GM06990 (cell line): ENCODE measurements around the gene PIP.
"Not testable (repeated sequence)": the region's sequence is repeated elsewhere in the genome, so short reads cannot be mapped to it uniquely, and the experiment has no call there.

ENCODE experiments used
- DNase-seq: peaks from one replicate; pipeline ENCODE4 v3.0.0-alpha.2; 2011; ENCODE audit not compliant: insufficient read length; ENCODE audit errors: extremely low read depth
- H3K27me3 ChIP-seq: replicated peaks from 2 replicates; pipeline ENCODE4 v1.6.0; 2011; ENCODE audit warnings: low read length; ENCODE audit not compliant: control insufficient read depth, insufficient read depth
- H3K36me3 ChIP-seq: 2 replicates; pipeline ENCODE4 v1.5.1; 2011; ENCODE audit warnings: low read length; ENCODE audit not compliant: control insufficient read depth, insufficient read depth
- H3K4me3 ChIP-seq: replicated peaks from 2 replicates; pipeline ENCODE4 v1.5.1; 2011; ENCODE audit warnings: low read depth, mild to moderate bottlenecking, control low read depth, low read length
- TF ChIP-seq, protein P1 (sequence below): IDR thresholded peaks from 2 replicates; pipeline ENCODE4 v1.5.1; 2011; ENCODE audit warnings: low read length, control low read depth, mild to moderate bottlenecking, inconsistent platforms; ENCODE audit not compliant: insufficient read depth, poor library complexity, severe bottlenecking

The PIP gene

DNA sequence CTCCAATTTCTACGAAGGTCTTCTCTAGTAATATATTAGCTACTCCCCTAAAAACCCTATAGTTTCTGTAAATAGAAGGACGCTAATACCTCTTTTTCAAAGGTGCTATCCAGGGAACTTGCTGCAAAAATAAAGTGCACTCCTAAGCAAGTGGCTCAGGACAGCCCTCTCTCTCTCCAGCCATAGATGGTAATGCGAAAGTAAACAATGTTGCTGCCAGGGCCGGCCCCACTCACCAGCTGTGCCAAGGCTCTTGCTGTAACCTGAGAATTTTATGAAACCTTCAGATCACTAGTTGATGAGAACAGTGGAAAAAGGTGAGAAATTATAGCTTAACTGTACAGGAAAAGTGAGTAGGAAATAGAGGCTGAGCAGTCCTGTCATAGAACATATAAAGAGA, 40.5 kb downstream of the PIP start:
- H3K36me3 ChIP-seq, result no peaks in the 10 kb centered on the region
- no peak for DNase-seq
- H3K27me3 ChIP-seq, result no peaks in the 10 kb centered on the region
- no peak overlapping the region for H3K4me3 ChIP-seq
- TF ChIP-seq, protein P1, sequence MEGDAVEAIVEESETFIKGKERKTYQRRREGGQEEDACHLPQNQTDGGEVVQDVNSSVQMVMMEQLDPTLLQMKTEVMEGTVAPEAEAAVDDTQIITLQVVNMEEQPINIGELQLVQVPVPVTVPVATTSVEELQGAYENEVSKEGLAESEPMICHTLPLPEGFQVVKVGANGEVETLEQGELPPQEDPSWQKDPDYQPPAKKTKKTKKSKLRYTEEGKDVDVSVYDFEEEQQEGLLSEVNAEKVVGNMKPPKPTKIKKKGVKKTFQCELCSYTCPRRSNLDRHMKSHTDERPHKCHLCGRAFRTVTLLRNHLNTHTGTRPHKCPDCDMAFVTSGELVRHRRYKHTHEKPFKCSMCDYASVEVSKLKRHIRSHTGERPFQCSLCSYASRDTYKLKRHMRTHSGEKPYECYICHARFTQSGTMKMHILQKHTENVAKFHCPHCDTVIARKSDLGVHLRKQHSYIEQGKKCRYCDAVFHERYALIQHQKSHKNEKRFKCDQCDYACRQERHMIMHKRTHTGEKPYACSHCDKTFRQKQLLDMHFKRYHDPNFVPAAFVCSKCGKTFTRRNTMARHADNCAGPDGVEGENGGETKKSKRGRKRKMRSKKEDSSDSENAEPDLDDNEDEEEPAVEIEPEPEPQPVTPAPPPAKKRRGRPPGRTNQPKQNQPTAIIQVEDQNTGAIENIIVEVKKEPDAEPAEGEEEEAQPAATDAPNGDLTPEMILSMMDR, result no peak

DNA sequence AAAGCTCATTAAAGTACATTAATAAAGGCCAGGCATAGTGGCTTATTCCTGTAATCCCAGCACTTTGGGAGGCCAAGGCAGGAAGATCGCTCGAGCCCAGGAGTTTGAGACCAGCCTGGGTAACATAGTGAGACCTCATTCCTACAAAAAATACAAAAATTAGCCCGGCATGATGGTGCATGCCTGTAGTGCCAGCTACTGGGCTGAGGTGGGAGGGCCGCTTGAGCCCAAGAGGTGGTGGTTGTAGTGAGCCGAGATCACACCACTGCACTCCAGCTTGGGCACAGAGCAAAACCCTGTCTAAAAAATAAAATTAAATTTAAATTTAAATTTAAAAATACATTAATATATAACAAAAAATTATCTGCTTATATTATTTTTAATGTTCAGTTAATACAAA, 44.3 kb downstream of the PIP start:
- no peak for DNase-seq
- TF ChIP-seq, protein P1, result no peak
- Histone ChIP-seq H3K36me3 (no peaks in the 10 kb centered on the region), H3K27me3 (no peaks in the 10 kb centered on the region), H3K4me3 (no peak overlapping the region)

DNA sequence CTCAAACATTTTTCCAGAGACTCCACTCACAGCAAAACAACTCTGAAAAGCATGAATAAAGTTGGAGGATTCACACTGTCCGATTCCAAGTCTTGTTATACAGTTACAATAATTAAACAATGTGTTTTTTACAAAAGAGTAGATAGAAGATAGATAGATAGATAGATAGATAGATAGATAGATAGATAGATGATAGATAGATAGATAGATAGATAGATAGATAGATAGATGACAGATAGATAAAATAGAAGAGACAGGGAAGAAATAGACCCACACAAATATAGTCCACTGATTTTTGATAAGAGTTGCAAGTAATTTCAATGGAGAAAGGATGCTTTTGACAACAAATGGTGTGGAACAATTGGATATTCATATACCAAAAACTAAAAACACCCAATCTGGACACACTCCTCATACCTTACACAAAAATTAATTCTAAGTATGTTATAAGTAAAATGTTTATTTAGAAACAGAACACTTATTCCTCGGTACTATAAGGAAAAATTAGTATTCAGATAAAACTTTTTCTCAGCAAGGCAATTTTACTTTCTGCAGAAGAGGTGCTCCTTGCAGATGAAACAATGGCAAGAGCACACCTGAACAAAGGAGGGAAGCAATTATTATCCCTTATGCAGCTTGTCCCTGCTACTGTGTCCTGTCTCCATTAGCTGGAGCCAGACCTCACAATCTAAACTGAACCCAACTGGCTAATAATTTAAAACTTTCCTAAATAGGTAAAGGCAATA, 45.7 kb downstream of the PIP start:
- no peak for DNase-seq
- Histone ChIP-seq H3K27me3 (no peaks in the 10 kb centered on the region), H3K36me3 (no peaks in the 10 kb centered on the region), H3K4me3 (no peak overlapping the region)
- TF ChIP-seq, protein P1, result no peak

DNA sequence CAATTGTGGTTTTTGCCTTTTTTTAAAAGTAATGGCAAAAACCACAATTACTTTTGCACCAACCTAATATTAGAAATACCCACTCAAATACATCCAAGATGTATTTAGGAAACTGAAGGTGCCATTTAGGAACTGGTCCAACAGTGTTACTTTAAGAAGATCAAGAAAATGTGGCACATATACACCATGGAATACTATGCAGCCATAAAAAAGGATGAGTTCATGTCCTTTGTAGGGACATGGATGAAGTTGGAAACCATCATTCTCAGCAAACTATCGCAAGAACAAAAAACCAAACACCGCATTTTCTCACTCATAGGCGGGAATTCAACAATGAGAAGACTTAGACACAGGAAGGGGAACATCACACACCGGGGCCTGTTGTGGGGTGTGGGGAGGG, 48.9 kb downstream of the PIP start:
- H3K36me3 ChIP-seq, H3K27me3 ChIP-seq, DNase-seq: not testable (repeated sequence)

DNA sequence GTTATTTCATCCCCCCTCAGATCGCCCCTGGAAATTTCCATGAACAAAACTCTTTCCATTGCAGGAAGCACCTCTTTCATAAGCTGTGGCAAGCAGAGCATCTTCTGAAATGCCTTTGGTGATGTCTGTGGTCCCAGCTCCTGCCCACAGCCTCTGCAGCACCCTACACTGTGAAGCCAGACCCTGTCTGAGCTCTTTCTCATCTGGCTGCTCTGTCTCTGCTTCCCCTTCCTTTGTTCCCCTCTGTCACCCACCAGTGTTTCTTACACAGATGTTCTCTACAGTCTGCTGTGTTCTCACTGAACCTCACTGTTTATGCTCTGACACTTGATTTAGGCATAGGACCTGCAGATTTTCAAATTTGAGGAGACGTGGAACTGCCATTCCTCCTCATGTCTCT, 49.5 kb downstream of the PIP start:
- H3K4me3 ChIP-seq, result no peak overlapping the region
- TF ChIP-seq, protein P1, result no peak
- no peaks in the 10 kb centered on the region for H3K36me3 ChIP-seq
- DNase-seq, result no peak
- H3K27me3 ChIP-seq, result no peaks in the 10 kb centered on the region

More for the DNA sequence above, 48.9 kb downstream of the PIP start:
- H3K4me3 ChIP-seq, result not testable (repeated sequence)

DNA sequence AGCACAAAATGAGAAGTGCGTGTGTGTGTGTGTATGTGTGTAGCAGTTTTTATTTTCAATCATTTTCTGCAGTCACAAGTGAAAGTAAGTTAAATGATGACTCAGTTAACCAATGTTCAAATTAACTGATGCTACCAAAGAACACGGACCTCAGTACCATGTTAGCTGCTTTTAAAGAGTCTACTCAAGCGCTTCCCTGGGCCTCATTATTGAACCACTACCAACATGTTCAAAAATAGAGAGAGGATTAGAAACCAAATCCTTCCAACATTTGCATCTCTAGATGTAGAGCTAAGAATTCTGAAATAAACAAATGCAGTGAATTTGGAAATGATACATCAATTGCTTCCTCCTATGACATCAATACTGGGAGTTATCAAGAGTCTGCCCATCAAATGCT, 51.1 kb downstream of the PIP start, which contains the start of gene TAS2R39:
Gene TAS2R39 (plus strand): TSS at position 396 of the 400 bp plus-strand sequence. CDS start 0 bp downstream, at position 396.
- no peak within 1 kb of the TSS for H3K4me3 ChIP-seq
- no peaks in the 10 kb centered on the region for H3K27me3 ChIP-seq
- no peak for DNase-seq
- TF ChIP-seq, protein P1, result no peak
- no peaks in the 10 kb centered on the region for H3K36me3 ChIP-seq
